CD4-positive, alpha-beta T cell treated with Interleukin-2 at 100 ng/mL for 4 hours (primary cell): ENCODE data around the gene CCDC28A.

Source experiments
- DNase-seq: peaks from one replicate; pipeline ENCODE4 v3.0.0-alpha.2; 2020; ENCODE audit warnings: low spot score

The CCDC28A gene

GRCh38 chr6:138795809-138796603 is 22.4 kb downstream of the CCDC28A start, which contains the start of gene ECT2L:
Gene ECT2L (plus strand): TSS chr6:138796087. CDS start chr6:138813275, 17,188 bp downstream.
- DNase-seq: no peak

GRCh38 chr6:138796771-138797170 is 23.2 kb downstream of the CCDC28A start:
- no peak for DNase-seq

- DNase-seq: no peak
Observed at GRCh38 chr6:138797806-138798446, 24.4 kb downstream of the CCDC28A start.

DNA sequence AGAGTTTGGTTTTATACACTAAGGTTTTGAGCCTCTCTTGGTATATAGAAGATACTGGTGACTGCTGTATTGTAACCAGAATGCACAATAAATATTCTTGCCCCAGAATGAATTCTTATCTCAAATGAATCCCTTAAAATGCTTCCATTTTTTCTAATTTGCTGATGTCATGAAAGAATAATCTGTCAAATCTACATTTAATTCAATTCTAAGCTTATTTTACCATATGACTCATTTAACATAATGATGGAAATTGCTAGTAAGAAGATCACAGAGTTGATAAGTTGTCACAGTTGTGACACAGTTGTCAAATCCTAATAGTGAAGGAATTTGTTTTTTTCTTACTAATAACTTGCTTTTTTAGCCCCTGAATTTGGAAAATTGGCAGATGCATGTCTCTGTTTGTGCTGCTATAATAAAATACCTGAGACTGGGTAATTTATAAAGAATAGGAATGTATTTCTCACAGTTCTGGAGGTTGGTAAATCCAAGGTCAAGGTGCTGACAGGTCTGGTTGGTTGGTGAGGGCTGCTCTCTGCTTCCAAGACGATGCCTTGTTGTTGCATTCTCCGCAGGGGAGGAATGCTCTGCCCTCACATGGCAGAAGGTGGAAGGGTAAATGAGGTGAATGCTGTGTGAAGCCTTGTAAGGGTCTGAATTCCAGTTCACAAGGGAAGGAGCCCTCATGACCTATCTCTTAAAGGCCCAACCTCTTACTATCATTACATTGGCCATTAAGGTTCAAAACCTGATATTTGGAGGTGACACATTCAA is 27.0 kb downstream of the CCDC28A start:
- no peak for DNase-seq

- no peak for DNase-seq
Observed at GRCh38 chr6:138803331-138803730, 29.8 kb downstream of the CCDC28A start.

- DNase-seq: no peak
Observed at GRCh38 chr6:138803861-138804260, 30.3 kb downstream of the CCDC28A start.

GRCh38 chr6:138805016-138805765 is 31.6 kb downstream of the CCDC28A start:
- DNase-seq: no peak

DNA sequence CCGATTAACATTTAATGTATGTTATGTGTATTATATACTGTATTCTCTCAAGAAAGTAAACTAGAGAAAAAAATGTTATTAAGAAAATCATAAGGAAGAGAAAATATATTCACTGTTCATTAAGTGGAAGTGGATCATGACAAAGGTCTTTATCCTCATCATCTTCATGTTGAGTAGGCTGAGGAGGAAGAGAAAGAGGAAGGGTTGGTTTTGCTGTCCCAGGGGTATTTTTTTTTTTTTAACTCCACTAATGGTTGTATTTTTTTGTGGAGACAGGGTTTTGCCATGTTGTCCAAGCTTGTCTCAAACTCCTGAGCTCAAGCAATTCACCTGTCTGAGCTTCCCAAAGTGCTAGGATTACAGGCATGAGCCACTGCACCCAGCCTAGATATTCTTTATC is 33.3 kb downstream of the CCDC28A start:
- no peak for DNase-seq

- DNase-seq: no peak
Observed at GRCh38 chr6:138809677-138810076, 36.1 kb downstream of the CCDC28A start.

DNA sequence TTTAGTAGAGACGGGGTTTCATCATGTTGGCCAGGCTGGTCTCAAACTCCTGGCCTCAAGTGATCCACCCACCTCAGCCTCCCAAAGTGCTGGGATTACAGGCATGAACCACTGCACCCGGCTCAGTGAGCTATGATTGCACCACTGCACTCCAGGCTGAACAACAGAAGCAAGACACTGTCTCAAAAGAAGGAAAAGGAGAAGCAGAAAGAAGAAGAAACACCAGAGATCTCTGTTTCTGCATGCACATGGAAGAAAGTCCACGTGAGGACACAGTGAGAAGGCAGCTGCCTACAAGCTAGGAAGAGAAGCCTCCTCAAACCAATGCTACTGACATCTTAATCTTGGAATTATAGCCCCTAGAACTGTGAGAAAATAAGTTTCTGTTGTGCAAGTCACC is 38.3 kb downstream of the CCDC28A start:
- DNase-seq: no peak

DNA sequence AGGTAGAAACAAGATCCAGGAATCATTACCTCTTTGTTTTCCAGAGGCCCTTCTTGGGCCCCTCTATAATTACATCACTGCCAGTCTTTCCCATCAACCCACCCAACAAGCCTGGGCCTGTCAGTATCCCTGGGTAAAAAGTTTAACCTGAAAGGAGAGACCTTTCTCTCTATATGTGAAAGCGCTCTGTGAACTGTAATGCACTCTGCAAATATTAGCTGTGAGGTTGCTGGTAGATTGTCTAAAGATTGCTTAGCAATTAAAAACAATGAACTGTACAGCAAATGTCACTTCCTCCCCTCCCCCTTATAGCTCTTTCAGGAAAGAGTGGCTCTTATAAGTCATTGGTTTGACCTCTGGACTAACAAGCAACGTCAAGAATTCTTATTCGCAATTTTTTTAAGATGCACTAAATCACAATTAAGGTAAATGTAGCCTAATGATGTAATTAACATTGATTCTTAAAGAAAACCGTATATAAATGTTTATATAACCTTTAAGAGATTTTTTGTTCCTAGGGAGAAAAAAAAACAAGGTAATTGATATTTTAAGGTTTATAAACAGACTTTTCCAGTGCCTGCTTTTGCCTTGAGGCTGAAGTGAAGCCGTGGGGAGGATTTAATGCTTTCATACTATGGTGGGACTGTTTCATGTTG is 40.7 kb downstream of the CCDC28A start:
- no peak for DNase-seq

DNA sequence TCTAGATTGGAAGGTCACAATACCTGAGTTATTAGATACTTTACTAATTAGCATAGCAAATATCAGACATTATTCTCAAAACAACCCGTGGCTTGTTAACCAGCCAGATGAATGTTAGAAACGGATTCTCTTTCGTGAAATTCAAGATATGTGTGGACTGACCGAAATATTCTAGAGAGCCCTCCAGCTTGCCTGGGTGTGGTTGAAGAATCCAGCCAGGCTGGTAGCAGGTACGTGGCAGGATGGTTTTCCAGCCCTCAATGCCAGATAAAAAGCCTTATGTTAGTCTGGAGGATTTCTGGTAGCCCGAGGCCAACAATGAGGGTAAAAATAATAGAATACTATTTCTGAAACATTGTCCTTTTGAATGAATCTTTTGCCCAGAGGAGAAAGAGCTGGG is 41.7 kb downstream of the CCDC28A start:
- DNase-seq: no peak

- DNase-seq: peak; percentile 50
Observed at GRCh38 chr6:138815797-138816528, 42.4 kb downstream of the CCDC28A start.

DNA sequence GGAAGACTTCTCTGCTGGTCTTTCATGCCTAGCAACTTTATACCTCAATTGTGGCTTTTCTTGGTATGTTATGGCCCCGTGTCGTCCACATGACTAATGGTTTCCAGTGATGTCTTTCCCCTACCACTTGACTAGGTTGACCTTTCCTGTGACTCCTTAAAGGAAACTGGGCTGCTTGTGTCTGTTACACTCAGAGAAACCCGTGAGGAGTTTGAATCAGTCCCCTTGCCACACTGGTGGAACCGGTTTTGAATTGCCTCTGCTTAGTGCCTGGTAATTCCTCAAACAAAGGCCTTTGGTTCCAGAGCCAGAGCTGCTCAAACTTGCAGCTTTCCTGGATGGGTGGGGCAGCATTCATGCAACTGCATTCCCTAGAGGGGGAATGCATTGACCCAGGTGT is 44.2 kb downstream of the CCDC28A start:
- no peak for DNase-seq

- DNase-seq: no peak
Observed at GRCh38 chr6:138818496-138819194, 45.1 kb downstream of the CCDC28A start.

- DNase-seq: no peak
Observed at GRCh38 chr6:138821519-138821918, 48.0 kb downstream of the CCDC28A start.

DNA sequence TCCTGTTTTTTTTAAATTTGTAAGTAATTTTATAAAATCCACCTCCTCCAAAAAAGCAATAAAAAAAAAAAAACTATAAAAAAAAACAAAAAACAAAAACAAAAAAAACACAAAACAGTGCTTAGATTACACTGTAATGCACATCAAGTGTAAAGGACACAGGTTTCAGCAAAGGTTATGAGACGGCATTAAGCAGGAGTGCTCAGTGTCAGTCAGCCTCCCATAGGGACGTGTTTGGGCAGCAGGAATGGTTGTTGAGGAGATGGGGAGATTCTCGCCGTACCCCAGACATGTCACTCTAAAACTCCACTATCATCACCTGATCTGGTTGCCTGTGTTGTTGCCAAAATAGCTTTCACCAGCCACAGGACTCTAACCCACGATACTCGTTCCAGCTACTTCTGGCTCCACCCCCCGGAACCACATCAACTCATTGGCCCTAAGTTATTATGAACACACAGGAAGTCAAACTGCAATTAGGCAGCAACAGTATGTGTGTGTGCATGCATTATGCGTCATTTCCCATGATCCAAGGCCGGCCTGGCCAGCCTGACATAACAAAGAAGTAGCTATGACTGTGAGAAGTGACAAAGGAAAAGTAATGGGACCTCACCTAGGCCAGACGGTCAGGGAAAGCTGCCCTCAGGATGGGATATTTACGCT is 51.0 kb downstream of the CCDC28A start:
- no peak for DNase-seq

GRCh38 chr6:138830248-138830647 is 56.7 kb downstream of the CCDC28A start:
- DNase-seq: no peak

- no peak for DNase-seq
Observed at GRCh38 chr6:138832182-138832581, 58.6 kb downstream of the CCDC28A start.
